ENCODE data around the gene TMIE.

DNA sequence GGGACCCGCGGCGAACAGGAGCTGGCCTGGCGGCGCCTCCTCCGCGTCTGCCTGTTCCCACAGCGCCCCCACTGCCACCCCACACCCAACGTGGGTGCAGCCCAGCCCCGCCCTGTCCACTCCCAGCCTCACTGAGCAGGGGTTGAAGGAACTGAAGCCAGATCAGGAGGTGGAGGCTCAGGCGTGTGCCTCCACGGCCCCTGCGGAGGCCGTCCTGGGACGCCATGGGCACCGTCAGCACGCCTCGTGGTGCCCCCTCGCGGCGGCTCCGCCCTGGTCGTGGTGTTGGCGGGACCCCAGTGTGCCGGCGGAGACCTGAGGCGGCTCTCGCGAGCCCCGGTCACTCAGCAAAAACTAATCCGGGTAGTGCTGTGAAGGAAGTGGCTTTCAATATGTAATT, 55.5 kb downstream of the TMIE start:
- no peak for TF ChIP-seq POLR2A (IDR thresholded peaks at IDR 0.05)
- TF ChIP-seq, protein P1, sequence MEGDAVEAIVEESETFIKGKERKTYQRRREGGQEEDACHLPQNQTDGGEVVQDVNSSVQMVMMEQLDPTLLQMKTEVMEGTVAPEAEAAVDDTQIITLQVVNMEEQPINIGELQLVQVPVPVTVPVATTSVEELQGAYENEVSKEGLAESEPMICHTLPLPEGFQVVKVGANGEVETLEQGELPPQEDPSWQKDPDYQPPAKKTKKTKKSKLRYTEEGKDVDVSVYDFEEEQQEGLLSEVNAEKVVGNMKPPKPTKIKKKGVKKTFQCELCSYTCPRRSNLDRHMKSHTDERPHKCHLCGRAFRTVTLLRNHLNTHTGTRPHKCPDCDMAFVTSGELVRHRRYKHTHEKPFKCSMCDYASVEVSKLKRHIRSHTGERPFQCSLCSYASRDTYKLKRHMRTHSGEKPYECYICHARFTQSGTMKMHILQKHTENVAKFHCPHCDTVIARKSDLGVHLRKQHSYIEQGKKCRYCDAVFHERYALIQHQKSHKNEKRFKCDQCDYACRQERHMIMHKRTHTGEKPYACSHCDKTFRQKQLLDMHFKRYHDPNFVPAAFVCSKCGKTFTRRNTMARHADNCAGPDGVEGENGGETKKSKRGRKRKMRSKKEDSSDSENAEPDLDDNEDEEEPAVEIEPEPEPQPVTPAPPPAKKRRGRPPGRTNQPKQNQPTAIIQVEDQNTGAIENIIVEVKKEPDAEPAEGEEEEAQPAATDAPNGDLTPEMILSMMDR (IDR thresholded peaks at IDR 0.05), result no peak
- TF ChIP-seq EP300 (IDR thresholded peaks at IDR 0.05), result no peak

Measured in tibial nerve (tissue), 4 donors.